Neutrophil (primary cell): ENCODE measurements around the gene BSG.
A peak's percentile ranks its signal among the peaks of the same experiment; 100 is the strongest.

Experiments used
- H3K27ac ChIP-seq: fragments of 200-600 bp; sonication (generic); 2 replicates; pipeline ENCODE4 v1.5.1; 2016; ENCODE audit warnings: mild to moderate bottlenecking, moderate library complexity
- H3K27me3 ChIP-seq: fragments of 200-600 bp; sonication (generic); 2 replicates; pipeline ENCODE4 v1.6.0; 2016; ENCODE audit warnings: mild to moderate bottlenecking
- H3K36me3 ChIP-seq: fragments of 200-600 bp; sonication (generic); 2 replicates; pipeline ENCODE4 v1.5.1; 2017
- H3K4me1 ChIP-seq, 2 experiments: fragments of 200-600 bp in 1 of 2; sonication (generic) in 1 of 2; 1 replicate in 1 of 2; 2 replicates in 1 of 2; pipeline versions ENCODE4 v1.5.1 to v1.6.1; 2013 to 2016; ENCODE audit warnings: low read depth in 1 of 2, low read length in 1 of 2, mild to moderate bottlenecking in 1 of 2, moderate library complexity in 1 of 2; ENCODE audit not compliant: control insufficient read depth in 1 of 2, insufficient read depth in 1 of 2
- H3K4me3 ChIP-seq, 2 experiments: fragments of 200-600 bp in 1 of 2; sonication (generic) in 1 of 2; 1 replicate in 1 of 2; 2 replicates in 1 of 2; pipeline ENCODE4 v1.5.1; 2013 to 2016; ENCODE audit warnings: low read depth in 1 of 2, low read length in 1 of 2, mild to moderate bottlenecking in 1 of 2, moderate library complexity in 1 of 2
- H3K9me3 ChIP-seq: fragments of 200-600 bp; sonication (generic); 2 replicates; pipeline ENCODE4 v1.5.1; 2016
- TF ChIP-seq, protein P1 (sequence below): fragments of 200-600 bp; sonication (generic); IDR thresholded peaks from 2 replicates; pipeline ENCODE4 v1.5.1; 2016; ENCODE audit warnings: antibody characterized with exemption

Gene BSG

DNA sequence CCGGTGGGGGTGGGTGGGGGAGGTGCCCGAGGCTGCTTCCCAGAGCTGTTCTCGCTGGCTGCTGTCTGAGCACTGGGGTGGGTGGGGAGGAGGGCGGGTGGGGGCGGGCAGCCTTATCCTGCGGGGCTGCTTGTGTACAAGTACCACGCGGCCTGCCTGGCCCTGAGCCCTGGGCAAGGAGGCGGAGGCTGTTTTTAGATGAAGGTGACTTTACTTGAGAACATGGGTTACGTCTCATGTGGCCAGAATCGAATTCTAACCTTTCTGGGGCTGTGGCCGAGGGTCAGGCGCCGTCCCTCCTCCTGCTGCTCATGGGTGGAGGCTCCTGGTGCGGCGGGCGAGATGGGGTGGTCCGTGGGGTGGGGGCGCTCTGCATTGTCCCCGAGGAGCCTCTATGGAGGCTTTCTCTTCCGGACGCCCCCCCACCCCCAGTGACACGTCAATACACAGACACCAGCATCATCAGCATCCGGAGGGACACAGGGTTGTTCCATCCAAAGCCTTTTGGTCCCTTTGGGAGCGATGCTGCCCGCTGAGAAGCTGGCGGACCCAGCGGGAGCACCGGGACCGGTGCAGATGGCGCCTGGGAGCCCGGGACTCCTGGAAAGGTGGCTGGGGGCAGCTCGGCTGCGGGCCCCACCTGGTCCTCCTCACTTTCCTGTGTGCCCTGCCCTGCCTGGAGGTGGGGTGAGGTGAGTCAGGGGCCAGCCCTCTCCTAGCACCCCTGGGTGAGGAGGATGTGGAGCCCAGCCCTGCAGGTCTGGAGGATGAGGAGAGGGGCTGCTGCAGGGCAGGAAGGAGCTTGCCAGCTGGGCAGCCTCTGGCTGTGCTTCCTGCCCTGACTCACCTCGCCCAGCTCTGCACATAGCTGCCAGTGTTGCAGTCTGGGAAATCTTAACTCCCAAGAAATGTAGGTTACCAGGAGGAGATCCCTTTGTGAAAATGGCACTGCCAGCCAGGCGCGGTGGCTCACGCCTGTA lies 3.4 kb downstream of the BSG start:
- Histone ChIP-seq H3K36me3 (peaks cover 36% of the 10 kb centered on the region), H3K9me3 (no peaks in the 10 kb centered on the region), H3K4me1 (peaks cover 31 to 35% of the 10 kb centered on the region in 2 experiments), H3K4me3 (no peak overlapping the region), H3K27me3 (no peaks in the 10 kb centered on the region), H3K27ac (peak overlapping the region; percentile 25)
- TF ChIP-seq, protein P1, sequence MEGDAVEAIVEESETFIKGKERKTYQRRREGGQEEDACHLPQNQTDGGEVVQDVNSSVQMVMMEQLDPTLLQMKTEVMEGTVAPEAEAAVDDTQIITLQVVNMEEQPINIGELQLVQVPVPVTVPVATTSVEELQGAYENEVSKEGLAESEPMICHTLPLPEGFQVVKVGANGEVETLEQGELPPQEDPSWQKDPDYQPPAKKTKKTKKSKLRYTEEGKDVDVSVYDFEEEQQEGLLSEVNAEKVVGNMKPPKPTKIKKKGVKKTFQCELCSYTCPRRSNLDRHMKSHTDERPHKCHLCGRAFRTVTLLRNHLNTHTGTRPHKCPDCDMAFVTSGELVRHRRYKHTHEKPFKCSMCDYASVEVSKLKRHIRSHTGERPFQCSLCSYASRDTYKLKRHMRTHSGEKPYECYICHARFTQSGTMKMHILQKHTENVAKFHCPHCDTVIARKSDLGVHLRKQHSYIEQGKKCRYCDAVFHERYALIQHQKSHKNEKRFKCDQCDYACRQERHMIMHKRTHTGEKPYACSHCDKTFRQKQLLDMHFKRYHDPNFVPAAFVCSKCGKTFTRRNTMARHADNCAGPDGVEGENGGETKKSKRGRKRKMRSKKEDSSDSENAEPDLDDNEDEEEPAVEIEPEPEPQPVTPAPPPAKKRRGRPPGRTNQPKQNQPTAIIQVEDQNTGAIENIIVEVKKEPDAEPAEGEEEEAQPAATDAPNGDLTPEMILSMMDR: no peak

DNA sequence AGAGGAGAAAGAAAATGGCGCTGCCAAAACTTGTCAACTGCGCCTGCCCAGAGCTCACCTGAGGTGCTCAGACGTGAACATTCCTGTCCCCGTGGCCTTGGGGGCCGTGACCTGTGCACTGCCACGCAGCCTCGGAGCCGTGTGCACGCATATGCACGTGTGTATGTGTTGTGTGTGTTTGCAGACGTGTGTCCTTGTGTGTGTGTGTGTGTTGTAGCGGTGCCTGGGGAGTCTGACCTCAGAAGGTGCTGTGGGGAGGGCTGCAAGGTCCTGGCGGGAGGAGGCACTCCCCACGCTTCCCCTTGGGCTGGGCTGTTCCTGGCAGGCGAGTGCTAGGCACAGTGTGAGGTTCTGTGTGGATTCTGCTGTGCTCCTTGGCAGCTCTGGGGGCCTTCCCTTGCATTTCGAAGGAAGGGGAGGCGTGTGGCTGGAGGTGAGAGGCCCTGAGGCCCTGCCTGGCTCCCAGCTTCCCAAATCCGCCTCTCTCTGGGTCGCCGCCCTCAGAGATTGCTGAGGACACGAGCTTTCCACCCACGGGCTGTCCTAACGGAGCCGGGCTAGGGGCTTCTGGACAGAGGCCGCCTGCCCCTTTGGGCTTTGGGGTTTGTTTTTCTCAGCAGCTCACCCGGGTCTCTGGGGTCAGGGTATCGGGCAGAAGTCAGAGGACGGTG lies 4.5 kb downstream of the BSG start:
- Histone ChIP-seq H3K27ac (no peak overlapping the region), H3K4me1 (peaks cover 20 to 27% of the 10 kb centered on the region in 2 experiments)
- TF ChIP-seq, protein P1: no peak

DNA sequence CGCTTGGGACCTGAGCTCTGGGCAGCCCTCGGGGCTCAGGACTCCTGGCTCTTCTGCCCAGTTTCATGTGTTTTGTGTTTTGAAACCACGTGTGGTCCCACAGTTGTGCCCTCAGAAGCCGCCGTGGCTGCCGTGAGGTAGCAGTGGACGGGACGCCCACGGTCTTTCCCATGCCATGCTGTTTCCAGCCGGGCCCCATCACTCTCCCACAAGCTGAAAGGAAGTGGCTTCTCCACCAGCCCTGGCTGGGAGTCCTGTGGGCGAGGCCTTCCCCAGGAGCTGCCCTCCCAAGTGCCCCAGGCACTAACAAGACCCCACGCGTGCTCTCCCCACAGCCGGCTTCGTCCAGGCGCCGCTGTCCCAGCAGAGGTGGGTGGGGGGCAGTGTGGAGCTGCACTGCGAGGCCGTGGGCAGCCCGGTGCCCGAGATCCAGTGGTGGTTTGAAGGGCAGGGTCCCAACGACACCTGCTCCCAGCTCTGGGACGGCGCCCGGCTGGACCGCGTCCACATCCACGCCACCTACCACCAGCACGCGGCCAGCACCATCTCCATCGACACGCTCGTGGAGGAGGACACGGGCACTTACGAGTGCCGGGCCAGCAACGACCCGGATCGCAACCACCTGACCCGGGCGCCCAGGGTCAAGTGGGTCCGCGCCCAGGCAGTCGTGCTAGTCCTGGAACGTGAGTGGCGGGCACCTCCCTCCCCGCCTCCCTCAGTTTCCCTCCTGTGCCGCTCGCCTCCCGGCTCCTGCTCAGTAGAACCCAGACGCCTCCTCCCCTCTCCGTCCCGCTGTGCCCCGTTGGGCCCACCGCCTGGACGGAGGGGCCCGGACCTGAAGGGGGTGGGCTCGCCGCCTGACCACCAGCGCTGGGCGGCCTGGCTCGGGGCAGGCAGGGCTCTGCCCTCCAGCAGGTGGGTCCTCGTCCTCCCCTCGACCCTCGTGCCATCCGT lies 5.3 kb downstream of the BSG start:
- Histone ChIP-seq H3K4me3 (no peak overlapping the region), H3K36me3 (peaks cover 55% of the 10 kb centered on the region), H3K4me1 (peaks cover 20 to 27% of the 10 kb centered on the region in 2 experiments), H3K9me3 (no peaks in the 10 kb centered on the region), H3K27me3 (no peaks in the 10 kb centered on the region), H3K27ac (no peak overlapping the region)
- TF ChIP-seq, protein P1: no peak

More for the DNA sequence above, 4.5 kb downstream of the BSG start:
- Histone ChIP-seq H3K4me3 (no peak overlapping the region), H3K36me3 (peaks cover 47% of the 10 kb centered on the region), H3K9me3 (no peaks in the 10 kb centered on the region), H3K27me3 (no peaks in the 10 kb centered on the region)

DNA sequence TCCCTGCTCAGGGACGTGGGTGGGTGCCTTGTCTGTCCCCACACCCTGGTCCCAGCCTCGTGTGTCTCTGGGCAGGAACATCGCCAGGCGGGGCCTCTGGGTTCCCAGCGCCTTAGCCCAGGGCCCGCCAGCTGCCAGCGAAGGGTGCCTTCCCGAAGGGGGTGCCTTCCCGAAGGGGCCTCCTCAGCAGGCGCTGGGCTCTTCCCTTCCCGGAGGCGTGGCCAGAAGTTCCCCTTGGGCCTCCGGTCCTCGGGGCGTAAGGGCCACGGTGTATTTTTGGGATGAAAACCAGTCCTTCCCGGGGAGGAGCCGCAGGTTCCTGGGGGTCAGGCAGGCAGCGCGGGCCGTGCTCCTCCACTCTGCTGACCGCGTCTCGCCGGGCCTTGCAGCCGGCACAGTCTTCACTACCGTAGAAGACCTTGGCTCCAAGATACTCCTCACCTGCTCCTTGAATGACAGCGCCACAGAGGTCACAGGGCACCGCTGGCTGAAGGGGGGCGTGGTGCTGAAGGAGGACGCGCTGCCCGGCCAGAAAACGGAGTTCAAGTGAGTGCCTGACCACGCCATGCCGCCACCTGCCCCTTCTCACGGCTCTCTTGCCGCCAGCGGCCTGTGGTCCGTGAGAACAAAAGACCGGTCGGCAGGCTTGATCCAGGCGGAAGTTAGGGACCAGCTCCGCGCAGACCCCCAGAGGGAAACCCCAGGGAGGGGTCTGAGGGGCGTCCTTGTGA lies 6.9 kb downstream of the BSG start:
- Histone ChIP-seq H3K27ac (no peak overlapping the region), H3K27me3 (no peaks in the 10 kb centered on the region), H3K36me3 (peaks cover 67% of the 10 kb centered on the region), H3K9me3 (no peaks in the 10 kb centered on the region), H3K4me1 (peaks cover 8 to 15% of the 10 kb centered on the region in 2 experiments), H3K4me3 (no peak overlapping the region)
- TF ChIP-seq, protein P1: no peak
